Kidney capillary endothelial cell (primary cell): Measurements from ENCODE around the gene TMEM121.

Experiments used
- DNase-seq: peaks from one replicate; pipeline ENCODE4 v3.0.0-alpha.2; 2018; ENCODE audit warnings: low spot score

The TMEM121 gene

DNA sequence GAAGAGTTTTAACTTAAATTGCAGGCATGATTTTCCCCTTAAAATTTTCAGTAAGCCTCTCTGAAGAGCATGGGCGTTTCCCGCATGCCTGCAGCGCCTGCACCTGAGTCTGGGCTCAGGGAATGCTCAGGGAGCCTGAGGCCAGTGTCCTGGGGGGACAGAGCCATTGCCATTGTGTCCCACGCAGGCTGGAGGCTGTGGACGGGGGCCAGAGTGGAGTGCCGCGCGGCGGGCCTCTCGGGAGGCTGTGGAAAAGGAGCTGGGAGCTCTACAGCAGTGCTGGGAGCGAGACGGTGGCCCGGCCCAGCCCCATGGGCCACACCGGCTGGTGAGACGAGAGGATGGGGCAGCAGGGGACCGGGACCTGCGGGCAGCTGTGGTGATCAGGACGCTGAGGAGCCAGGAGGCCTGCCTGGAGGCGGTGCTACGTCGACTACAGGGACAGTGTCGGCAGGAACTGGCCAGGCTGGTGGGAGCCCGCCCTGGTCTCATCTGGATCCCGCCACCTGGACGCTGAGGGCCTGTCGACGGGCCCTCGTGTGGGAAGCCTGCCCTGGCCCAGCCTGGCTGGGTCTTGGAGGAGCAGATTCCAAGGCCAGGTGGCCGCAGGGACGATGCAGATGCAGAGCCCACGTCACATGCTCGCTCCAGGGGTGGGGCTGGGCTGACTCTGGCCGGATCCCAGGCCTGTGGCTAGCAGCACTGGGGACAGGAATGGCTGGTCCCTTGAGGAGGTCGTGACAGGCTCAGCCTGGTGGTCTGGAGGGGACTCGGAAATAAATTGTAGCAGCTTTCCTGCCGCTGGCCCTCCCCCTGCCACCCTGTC is 27.7 kb upstream of the TMEM121 start:
- no peak for DNase-seq

DNA sequence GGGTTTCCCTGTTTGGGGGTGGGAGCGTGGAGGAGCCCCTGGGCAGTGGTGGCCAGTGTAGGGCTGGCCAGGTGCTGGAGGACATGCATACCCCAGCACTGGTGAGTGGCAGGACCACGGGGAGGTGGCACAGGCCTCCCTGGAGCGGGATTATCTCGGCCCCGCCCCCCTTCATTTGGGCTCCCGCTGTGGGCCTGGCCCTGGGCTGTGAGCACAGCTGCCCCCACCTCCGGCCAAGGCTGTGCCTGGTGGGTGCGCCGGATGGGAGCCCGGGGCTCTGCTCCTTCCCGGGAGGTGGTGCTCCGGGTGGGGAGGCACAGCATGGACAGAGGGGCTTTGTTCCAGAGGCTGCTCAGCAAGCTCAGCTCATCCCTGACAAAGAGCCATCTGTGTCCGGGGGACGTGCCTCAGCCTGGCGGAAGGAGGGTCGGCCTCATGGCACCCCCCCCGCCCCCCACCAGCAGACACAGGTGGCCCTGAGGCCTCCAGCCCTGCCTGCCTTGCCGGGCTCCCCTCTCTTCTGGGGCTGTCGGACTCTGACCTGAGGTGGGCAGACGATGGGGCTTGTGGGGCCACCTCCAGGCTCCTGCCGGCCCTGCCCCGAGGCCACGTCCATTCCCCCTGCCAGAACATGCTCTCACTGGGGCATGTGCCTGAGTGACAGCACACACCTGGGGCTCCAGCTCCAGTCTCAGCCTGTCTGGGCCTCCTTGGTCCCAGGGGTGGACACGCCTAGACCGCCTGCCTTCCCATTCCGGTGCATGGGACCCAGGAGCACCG is 26.9 kb upstream of the TMEM121 start:
- no peak for DNase-seq

DNA sequence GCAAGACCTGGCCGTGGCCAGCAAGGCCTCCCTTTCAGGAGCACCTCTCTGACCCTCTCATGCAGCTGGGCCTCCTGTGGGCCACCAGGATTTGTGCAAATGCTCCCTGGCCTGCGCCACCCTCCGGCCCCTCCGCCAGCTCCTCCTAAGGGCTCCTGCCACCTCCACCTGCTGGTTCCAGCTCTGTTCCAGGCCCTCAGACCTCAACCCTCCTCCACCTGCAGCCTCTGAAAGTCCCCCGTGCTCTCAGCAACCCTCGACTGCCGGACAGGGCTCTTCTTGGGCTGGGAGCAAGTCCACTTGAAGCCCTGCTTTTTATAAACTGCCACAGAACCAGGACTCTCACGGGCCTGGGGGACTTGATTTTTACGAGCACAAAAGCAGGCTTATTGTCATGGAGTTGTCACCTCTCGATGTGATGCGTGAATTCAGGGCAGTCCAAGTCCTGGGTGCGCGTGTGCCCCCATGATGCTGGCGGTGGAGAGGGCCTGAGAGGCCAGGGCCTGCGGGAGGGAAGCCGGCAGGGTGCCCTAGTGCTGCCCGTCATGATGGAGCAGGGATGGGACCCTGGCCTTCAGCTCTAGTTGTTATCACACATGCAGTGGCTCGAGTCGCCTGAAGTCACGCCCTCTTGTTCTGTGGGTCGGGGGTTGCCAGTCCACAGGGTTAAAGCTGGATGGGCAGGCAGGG is 26.2 kb upstream of the TMEM121 start:
- no peak for DNase-seq

DNA sequence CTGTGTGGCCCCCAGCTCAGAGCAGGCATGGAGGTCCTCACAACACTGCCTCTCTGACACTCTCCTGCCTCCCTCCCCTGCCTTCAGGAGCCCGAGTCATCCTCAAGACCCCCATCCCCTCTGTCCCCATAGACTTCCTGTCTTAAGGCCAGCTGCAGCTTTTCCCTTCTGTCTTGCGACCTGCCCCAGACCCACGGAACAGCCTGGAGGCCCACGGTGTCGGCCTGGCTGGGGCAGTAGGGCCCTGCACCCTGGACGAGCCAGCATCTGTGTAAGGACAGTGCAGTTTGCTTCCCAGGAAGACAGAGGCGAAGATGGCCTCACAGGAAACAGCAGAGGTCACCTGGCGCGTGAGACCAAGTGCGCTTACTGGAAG is 25.7 kb upstream of the TMEM121 start:
- no peak for DNase-seq

DNA sequence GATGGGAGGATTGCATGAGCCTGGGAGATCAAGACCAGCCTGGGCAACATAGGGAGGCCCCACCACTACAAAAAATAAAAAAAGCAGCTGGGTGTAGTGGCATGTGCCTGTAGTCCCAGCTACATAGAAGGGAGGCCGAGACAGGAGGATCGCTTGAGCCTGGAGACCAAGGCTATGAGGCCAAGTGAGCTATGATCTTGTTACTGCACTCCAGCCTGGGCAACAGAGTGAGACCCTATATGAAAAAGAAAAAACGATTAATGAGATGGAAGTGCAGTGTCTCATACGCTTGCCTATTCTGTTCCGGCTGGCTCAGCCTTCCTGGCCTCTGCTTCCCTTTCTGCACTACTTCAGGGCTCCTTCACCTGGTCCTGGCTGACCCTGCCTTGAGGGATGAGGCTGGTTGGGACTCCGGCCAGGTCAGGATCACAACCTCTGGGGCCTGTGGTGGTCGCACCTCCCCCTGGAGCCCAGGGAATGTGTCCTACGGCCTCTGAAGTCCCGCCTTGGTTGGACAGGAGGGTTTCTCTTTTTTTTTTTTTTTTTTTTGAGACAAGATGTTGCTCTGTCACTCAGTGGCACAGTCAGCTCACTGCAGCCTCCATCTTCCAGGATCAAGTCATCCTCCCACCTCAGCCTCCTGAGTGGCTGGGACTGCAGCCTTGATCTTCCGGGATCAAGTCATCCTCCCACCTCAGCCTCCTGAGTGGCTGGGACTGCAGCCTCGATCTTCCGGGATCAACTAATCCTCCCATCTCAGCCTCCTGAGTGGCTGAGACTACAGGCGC is 24.7 kb upstream of the TMEM121 start:
- DNase-seq: no peak

DNA sequence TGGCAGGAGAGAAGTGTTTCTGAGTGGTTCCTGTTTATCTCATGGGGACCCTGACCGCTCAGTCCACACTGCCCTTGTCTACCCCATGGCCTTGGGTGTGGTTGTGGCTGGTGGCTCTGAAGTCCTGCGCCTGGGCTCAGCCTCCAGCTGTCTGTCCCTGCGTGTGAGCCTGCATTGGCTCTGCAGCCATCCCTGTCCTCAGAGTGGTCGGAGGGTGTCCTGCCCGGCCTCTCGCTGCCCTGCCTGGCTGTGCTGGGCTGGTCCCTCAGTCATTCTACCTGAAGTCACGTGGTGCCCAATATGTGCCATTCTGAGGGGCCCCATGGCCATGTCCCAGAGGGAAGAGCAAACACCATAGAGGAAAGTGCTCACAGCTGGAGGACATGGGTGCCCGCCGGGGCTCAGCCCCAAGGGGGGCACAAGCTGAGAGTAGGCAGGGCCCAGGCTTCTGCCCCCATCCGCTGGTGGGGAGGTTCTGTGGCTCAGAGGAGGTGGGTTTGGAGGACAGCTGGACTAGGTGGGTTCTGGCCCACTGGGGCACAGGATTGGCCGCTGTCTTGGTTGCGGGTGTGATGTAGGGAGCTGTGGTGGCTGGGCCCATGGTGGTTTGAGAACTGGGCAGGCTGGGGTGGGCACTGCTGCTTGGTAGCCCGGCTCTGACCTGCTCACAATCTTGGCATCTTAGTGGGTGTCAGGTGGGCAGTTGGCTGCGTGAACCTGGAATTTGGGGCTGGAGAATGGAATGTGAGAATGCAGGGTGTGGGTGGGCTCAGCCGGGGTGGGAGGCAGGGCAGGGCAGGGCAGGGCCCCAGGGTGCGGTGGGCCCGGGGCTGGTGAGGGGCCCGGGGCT is 23.7 kb upstream of the TMEM121 start:
- DNase-seq: no peak

DNA sequence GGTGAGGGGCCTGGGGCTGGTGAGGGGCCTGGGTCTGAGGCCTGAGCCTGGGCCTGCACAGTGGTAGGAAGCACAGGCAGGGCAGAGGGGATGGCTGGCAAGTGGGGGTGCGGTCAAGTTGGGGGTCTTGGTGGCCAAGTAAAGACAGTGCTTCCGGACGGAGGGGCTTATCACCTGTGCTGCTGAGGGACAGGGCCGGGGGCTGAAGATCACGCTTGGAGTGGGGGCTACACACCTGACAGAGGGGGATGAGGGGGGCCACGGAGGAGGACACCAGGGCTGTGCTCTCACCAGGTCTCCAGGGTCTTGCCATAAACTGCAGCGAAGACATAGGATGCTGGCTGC is 23.1 kb upstream of the TMEM121 start:
- DNase-seq: no peak

DNA sequence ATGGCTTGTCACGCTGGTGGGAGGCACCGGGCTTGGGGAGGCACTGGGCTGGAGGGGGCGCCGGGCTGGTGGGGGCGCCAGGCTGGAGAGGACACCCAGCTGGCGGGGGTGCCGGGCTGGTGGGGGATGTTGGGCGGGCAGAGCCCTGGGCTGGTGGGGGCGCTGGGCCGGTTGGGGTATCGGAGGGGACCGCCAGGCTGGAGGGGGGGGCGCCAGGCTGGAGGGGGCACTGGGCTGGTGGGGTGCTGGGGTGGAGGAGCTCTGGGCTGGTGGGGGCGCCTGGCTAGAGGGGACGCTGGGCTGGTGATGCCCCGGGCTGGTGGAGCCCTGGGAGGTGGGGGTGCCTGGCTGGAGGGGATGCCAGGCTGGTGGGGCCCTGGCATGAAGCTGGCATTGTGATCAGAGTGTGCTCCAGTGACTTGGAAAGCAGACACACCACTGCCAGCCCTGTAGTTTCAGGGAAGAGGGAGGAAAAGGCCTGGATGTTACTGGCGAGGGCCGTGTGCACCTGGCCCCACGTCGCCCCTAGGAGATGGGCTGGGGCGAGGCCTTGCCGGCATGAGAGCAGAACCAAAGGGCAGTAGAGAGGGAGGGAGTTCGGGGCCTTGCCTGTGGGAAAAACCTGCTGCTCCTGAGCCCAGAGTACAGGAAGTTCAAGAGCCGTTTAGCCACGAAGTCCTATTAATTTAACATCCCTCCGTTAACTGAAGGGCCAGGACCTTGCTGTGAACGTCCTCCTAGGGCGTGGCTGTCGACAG is 22.3 kb upstream of the TMEM121 start:
- DNase-seq: no peak

DNA sequence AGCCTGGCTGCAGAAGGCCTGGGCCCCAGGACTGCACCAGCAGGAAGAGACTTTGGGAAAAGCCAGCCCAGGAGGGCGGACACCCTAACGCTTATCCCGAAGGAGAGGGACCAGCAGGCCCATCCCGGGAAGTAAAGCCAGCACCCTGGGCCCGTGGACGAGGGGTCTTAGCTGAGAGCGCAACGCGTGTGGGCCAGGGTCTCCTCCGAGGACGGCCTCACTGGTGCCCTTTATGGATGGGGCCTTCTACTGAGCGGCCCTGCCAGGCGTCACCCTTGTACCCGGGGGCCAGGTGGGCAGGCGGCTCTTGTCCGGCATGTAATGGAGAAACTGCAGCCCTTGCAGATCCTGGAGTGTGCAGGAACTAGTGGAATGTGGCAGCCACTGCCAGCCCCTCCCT is 21.3 kb upstream of the TMEM121 start:
- no peak for DNase-seq

DNA sequence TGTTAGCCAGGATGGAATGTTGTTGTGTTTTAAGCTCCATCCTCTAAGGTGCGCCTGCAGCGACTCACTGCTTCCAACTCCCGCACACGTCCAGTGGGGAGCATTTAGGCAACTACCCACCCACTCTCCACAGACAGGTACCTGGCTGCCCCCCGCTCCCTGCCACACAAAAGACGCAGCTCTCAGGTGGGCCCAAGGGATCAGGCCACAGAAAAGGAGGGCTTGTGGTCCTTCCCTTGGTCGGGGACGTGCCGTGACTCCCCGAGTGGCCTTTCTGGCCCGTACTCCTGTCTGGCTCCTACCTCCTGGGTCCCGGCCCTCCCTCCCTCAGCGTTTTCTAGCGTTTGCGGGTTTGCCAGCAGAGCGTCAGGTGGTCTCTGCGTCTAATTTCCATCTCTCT is 19.1 kb upstream of the TMEM121 start:
- DNase-seq: no peak

DNA sequence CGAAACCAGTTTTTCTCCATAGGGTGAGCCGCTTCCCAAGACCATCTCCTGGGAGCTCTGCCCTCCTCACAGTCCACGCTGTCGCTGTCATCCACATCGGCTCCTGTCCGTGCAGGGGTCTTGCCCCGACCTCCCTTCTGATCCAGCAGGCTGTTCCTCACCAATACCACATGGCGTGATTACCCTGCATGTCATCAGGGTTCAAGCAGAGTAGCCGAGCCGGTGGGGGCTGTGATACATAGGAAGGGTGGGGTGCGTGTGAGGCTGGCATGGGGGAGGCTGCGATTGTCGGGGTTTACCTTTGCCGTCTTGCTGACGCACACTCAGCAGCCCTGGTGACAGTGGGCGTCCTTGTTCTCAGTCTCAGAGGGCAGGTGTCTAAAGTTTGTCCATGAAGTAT is 18.3 kb upstream of the TMEM121 start:
- DNase-seq: no peak

DNA sequence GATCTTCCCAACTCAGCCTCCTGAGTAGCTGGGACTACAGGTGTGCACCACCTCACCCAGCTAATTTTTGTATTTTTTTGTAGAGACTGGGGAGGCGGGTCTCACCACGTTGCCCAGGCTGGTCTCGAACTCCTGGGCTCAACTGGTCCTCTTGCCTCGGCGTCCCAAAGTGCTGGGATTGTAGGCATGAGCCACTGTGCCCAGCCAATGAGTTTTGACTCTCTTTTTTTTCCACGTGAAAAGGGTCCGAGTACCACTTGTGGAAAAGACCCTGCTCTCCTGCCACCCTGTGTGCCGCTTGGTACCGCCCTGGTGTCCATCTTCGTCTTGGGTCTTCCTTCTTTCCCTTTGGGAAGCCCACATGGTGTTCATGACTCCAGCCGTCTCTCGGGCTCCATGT is 17.8 kb upstream of the TMEM121 start:
- no peak for DNase-seq

DNA sequence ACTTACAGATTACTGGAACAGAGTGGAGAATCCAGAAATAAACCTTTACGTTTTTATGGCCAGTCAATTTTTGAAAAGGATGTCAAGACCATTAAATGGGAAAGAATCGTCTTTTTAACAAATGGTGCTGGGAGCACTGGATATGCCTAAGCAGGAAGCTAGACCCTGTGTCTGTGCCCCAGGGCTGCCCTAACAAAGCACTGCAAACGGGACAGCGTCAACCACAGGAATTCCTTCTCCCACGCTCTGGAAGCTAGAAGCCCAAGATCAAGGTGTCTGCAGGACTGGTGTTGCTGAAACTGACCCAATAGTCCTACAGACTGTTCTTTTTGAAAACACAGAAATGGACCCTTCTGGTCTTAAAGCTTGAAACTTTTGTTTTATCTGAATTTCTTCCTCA is 9.3 kb upstream of the TMEM121 start:
- DNase-seq: no peak

DNA sequence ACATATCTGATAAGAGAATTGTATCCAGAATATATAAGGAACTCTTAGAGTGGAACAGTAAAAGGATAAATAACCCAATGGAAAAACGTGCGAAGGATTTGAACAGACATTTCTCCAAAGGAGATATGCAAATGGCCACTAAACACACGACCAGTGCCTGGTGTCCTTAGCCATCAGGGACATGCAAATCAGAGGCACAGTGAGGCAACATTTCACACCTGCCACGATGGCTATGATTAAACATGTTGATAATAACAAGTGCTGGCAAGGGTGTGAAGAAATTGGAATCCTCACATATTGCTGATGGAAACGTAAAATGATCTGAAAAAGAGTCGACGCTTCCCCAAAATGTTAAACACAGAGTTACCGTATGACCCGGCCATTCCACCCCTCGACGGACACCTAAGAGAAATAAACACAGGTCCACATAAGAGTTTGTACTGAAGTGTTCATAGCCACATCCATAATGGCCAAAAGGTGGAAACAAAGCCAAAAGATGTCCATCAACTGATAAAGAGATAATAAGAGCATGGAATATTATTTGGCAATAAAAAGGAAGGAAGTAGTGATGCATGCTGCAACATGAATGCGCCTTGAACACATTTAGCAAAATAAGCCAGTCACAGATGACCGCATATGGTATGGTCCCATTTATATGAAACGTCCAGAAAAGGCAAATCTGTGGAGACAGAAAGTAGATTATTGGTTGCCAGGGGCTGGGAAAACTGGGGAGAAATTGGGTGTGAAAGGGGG is 6.3 kb upstream of the TMEM121 start:
- DNase-seq: no peak

DNA sequence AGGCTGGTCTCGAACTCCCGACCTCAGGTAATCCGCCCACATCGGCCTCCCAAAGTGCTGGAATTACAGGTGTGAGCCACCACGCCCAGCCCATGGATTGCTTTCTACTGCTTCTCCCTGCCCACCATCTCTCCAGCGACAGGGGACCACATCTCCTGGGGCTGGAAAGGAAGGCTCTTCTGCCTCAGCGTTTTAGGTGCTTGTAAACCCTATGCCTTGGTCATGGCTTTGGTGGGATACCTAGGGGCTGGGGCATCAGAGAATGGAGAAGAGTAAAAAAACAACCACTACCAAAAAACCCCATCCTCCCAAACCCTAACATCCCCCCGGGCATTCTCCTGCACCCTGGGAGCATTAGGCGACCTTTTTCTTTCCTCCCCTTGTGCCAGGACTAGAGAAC is 1.1 kb upstream of the TMEM121 start:
- DNase-seq: no peak

DNA sequence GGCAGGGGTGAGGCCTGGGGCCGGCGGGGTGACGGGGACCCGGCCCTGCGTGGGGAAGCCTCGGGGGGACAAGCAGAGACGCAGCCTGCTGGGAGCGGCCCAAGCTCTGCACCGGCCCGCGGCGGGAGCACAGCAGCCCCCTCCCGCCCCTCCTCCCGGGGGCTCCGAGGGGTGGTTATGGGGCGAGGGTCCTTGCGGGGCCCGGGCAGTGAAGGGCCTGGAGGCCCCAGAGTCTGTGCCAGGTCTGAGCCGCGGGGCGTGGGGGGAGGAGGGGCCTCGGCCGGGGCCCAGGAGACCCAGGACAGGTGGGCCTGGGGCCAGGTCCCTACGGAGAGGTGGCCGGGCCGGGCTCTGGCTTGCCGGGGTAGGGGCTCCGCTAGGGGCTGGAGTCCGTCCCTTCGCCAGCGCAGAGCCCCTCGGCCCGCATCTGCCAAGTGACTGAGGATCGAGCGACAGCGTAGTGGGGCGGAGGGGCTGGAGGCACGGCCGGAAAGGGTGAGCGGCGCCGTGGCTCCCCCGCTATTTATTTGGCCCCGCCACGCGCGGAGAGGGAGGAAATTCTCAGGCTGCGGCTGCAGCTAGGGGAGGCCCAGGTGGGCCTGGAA is 495 bp downstream of the TMEM121 start:
- no peak for DNase-seq

DNA sequence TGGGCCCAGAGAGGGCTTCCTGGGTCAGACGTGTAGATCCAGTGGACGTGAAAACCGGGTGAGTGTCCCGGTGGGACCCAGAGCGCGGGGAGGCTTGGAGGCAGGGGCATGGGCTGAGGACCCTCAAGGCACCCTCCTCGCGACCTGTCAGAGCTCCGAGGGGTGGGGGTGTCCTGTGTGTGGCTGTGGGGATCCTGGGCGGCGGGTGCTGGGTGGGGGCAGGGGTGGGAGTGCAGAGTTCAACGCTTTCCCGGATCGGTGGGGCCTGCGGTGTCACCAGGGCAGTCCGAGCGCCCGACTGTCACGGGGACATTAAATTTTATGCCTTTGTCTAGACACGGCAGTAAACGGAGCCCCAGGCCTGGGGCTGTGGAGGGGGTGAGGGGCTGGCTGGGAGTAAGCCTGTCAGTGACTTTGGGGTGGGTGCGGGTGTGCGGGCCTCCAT is 1.0 kb downstream of the TMEM121 start:
- no peak for DNase-seq

DNA sequence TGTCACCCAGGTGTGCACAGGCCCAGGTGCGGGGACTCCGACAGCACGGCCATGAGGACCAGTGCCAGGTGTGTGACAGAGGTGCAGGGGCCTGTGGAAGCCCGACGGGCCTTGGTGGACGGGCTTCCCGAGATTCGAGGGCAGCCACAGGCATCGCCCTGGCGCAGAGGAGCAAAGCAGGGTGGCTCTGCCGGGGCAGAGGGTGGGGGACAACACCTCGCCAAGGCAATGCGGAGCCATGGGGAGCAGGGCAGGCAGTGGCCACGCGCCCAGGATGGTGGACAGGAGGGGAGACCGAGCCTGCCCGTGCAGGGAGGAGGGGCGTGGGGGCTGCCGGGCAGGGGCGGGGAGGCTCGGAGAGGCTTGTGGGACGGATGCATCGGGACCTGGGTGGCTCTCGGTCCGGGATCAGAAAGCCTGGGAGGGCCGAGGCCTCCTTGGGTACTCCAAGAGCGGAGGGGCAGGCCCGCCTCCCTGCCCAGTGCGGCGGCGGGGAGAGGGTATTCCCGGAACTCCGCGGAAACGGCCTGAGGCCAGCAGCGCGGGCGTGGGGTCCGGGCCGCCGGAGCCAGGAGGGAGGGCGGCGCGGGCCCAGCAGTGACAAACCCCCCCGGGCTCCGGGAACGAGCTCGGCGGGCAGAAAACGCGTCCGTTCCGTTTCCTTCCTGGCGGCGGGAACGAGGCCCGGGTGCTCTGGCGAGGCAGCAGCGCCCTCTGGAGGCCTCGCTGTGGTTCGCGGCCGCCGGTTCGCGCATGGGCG is 1.6 kb downstream of the TMEM121 start:
- DNase-seq: peak; percentile 68
